Retina (tissue), 1 donor: Measurements from ENCODE around the gene EIF4G3.
"Not testable (repeated sequence)": the region's sequence is repeated elsewhere in the genome, so short reads cannot be mapped to it uniquely, and the experiment has no call there.

ENCODE experiments used
- DNase-seq: peaks from one replicate; pipeline ENCODE4 v3.0.0-alpha.2; 2016

Gene EIF4G3

GRCh38 chr1:21099869-21100131 lies 76.9 kb downstream of the EIF4G3 start:
- DNase-seq: no peak

- DNase-seq: no peak
Observed at GRCh38 chr1:21099034-21099868, 77.4 kb downstream of the EIF4G3 start.

- no peak for DNase-seq
Observed at GRCh38 chr1:21098186-21098915, 78.3 kb downstream of the EIF4G3 start.

- no peak for DNase-seq
Observed at GRCh38 chr1:21097729-21098128, 79.0 kb downstream of the EIF4G3 start.

- DNase-seq: no peak
Observed at GRCh38 chr1:21095976-21096375, 80.7 kb downstream of the EIF4G3 start.

GRCh38 chr1:21094282-21094681 lies 82.4 kb downstream of the EIF4G3 start:
- DNase-seq: not testable (repeated sequence)

- not testable (repeated sequence) for DNase-seq
Observed at GRCh38 chr1:21093271-21093958, 83.3 kb downstream of the EIF4G3 start.

- not testable (repeated sequence) for DNase-seq
Observed at GRCh38 chr1:21092545-21092944, 84.2 kb downstream of the EIF4G3 start.

GRCh38 chr1:21091053-21091690 lies 85.5 kb downstream of the EIF4G3 start:
- not testable (repeated sequence) for DNase-seq

- DNase-seq: no peak
Observed at GRCh38 chr1:21090463-21090862, 86.2 kb downstream of the EIF4G3 start.

GRCh38 chr1:21089731-21090130 lies 87.0 kb downstream of the EIF4G3 start:
- no peak for DNase-seq

GRCh38 chr1:21089299-21089698 lies 87.4 kb downstream of the EIF4G3 start:
- DNase-seq: no peak

GRCh38 chr1:21084111-21084810 lies 92.4 kb downstream of the EIF4G3 start:
- DNase-seq: no peak

- DNase-seq: no peak
Observed at GRCh38 chr1:21082073-21082472, 94.6 kb downstream of the EIF4G3 start.

GRCh38 chr1:21077085-21077484 lies 99.6 kb downstream of the EIF4G3 start:
- DNase-seq: no peak

- DNase-seq: no peak
Observed at GRCh38 chr1:21072721-21073120, 104.0 kb downstream of the EIF4G3 start.

GRCh38 chr1:21069549-21069948 lies 107.1 kb downstream of the EIF4G3 start:
- DNase-seq: no peak

GRCh38 chr1:21068937-21069336 lies 107.8 kb downstream of the EIF4G3 start:
- no peak for DNase-seq

- no peak for DNase-seq
Observed at GRCh38 chr1:21067551-21068227, 109.0 kb downstream of the EIF4G3 start.

GRCh38 chr1:21066356-21067012 lies 110.2 kb downstream of the EIF4G3 start:
- DNase-seq: no peak

- DNase-seq: no peak
Observed at GRCh38 chr1:21065851-21066250, 110.8 kb downstream of the EIF4G3 start.

- no peak for DNase-seq
Observed at GRCh38 chr1:21064057-21064456, 112.6 kb downstream of the EIF4G3 start.
